Hippocampal formation (tissue), 2 donors: ENCODE measurements around the gene SLFN12.
A peak's percentile ranks its signal among the peaks of the same experiment; 100 is the strongest.
"Not testable (repeated sequence)": the region's sequence is repeated elsewhere in the genome, so short reads cannot be mapped to it uniquely, and the experiment has no call there.

Experiments used
- DNase-seq, 2 donors: peaks; one replicate each; lab custom pipeline; 2025; lab: John Stamatoyannopoulos, UW

The SLFN12 gene

DNA sequence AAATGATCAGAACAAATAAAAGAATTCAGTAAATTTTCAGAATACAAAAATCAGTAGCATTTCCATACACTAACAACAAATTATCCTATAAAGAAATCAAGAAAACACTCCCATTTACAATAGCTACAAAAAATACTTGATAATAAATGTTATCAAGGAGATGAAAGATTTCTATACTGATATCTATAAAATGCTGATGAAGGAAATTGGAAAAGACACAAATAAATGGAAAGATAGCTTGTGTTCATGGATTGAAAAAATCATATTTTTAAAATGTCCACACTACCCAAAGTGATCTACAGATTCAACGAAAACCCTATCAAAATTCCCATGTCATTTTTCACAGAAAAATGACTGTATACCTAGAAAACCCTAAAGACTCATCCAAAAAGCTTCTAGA, 18.1 kb downstream of the SLFN12 start:
- DNase-seq = no peak

- DNase-seq = no peak
These were observed 24.8 kb downstream of the SLFN12 start for GRCh38 chr17:35407531-35407930.

DNA sequence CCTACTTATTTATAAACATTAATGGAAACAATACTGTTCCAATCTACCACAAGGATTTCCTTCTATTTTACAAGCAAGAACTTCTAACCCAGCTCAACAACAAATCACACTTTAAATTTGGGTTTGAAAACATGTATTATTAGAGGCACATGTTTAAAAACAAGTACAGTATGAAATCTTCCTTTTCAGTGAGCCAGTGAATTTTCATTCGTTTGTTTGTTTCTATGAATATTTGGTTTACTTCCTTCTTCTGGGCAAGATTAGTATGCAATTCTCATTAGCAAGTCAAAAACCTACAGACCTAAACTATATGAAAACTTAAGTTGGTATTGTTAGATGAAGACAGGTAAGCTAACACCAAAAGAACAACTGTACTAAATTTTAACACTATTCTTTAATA, 25.7 kb downstream of the SLFN12 start:
- no peak for DNase-seq

GRCh38 chr17:35404360-35404759, 27.9 kb downstream of the SLFN12 start:
- no peak for DNase-seq

DNA sequence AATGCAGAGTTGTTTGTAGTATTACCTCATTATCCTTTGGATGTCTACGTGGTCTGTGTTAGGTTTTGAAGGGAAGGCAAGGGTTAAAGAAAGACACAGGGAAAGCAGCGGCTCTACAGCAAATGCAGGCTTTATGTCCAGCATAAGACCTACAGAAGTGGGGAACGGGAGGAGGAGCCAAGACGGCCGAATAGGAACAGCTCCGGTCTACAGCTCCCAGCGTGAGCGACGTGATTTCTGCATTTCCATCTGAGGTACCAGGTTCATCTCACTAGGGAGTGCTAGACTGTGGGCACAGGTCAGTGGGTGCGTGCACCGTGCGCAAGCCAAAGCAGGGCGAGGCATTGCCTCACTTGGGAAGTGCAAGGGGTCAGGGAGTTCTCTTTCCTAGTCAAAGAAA, 38.5 kb downstream of the SLFN12 start:
- DNase-seq = not testable (repeated sequence)

DNA sequence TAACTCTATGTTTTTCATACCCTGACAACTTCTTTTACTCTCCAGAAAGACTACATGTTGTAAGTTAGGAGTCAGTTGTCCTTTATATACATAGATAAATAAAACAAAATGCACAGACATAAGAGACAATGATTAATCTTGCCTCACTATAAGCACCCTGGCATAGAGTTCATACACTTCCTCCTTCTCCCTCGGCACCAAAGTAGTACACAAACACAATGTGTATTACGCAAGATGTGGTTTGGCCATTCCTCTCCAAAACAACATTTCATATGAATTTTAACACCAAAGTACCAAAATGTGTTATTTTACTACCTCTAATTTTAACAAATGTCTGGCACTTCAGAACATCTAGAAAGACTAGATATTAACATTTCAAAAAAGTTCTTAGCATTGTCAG, 41.6 kb downstream of the SLFN12 start:
- no peak for DNase-seq

- no peak for DNase-seq
These were observed 42.1 kb downstream of the SLFN12 start for GRCh38 chr17:35390156-35390555.

- DNase-seq = no peak
These were observed 44.8 kb downstream of the SLFN12 start for GRCh38 chr17:35387496-35387895.

DNA sequence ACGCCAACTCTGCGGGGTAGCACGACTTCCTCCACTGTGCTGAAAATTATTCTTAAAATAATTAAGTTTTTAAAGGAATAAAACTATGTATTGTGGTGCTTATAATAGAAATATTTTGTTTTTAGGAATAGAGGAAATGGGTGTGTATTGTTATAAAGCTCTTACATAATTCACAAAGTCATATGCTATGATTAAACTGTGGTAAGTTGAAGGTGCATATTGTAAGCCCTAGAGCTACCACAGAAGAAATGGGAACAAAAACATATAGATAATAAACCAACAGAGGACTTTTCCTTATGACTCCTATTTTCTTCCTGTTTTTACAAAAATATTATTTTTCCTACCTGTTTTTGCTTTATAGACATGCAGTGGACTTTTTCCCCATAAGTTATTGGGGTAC, 54.6 kb downstream of the SLFN12 start:
- no peak for DNase-seq

GRCh38 chr17:35377068-35377467, 55.2 kb downstream of the SLFN12 start:
- no peak for DNase-seq

- DNase-seq = no peak
These were observed 56.1 kb downstream of the SLFN12 start for GRCh38 chr17:35376245-35376644.

GRCh38 chr17:35374766-35375344, 57.4 kb downstream of the SLFN12 start:
- DNase-seq = no peak

- peak in 1 of 2 donors; percentile 8 for DNase-seq
These were observed 58.1 kb downstream of the SLFN12 start for GRCh38 chr17:35373984-35374765.

GRCh38 chr17:35373534-35373983, 58.7 kb downstream of the SLFN12 start, which contains the start of gene SLFN11:
SLFN11 (minus strand) TSS chr17:35373621; CDS start chr17:35363807, 9,814 bp downstream.
- DNase-seq = peak; percentile 12 to 36

DNA sequence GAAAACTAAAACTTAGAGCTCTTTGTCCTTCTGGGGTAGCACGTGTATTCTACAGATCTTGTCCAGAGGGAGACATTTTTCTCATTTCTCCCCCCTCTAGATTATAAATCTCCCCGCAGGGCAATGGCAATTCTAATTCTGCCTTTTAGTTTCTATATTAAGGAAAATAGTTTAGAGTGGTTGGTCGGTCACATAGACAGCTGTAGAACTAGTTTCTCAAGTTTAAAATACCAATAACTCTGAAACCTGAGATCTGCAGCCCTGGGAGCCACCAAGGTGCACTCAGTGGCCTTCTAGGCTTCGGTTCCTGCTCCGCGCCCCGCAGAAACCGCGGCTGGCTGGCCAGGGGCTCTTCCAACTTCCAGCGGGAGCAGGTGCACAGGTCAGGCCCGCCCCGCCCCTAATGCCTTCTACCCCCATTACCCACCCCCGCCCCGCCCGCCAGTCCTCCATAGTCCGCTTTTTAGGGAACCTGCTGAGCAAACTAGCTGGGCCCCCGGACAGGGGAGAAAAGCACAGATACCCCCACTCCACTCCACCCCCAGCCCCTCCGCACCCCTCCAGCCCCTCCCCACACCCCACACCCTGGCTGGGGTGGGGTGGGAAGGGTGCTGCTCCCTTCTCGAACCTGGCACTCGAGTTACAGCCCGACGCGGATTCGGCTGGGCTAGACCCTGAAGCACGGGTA, 59.3 kb downstream of the SLFN12 start:
- DNase-seq = no peak

- DNase-seq = no peak
These were observed 60.4 kb downstream of the SLFN12 start for GRCh38 chr17:35371934-35372333.

- DNase-seq = peak in 1 of 2 donors; percentile 10
These were observed 64.0 kb downstream of the SLFN12 start for GRCh38 chr17:35368081-35368830.

DNA sequence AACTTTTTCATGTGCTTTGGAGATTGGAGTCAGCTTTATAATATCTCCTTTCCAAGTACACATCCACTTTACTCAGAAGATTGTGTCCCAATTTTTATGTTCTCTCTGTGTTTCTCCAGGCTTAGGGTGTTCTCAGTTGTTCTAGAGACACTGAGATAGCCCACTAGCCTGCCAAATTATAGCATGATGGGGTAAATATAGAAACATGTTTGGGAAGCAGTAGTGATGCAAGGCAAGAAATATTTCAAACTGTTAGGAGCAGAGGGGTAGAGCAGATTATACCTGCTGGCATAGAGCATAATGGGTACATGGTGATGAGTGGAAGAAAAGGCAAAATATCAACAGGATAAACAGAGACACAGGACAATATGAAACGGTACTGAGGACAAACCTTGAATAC, 71.3 kb downstream of the SLFN12 start:
- DNase-seq = no peak
